Measurements from ENCODE around the gene SERAC1. TPM values are rescaled to one million over a fixed set of nuclear protein-coding genes. Genes with fewer than 3 reads are reported as not detected.
"Not testable (repeated sequence)": the region's sequence is repeated elsewhere in the genome, so short reads cannot be mapped to it uniquely, and the experiment has no call there.

Gene SERAC1
- total RNA-seq = 6.6 and 6.7 TPM in 2 replicates

GRCh38 chr6:158168040-158168289 is at the start of gene SERAC1:
Gene SERAC1 (minus strand): TSS chr6:158168262. CDS start chr6:158158363, 9,899 bp downstream.
- intact Hi-C loops (cut with micrococcal nuclease) = loop anchor here (1.0 to 10.0 kb wide), 16 partner anchors 39 to 1624 kb away; partner anchors contain the start of genes DYNLT1, MRPL18, SOD2 and TMEM242

GRCh38 chr6:158213925-158214674 is 46.0 kb upstream of the SERAC1 start:
- intact Hi-C loops (cut with micrococcal nuclease) = loop anchor here (1.0 to 2.0 kb wide), 6 partner anchors 173 to 477 kb away; no protein-coding TSS in a partner anchor

- intact Hi-C loops (cut with micrococcal nuclease) = no loop called here
Observed at GRCh38 chr6:158211273-158212055, 43.4 kb upstream of the SERAC1 start.

- intact Hi-C loops (cut with micrococcal nuclease) = loop anchor here (5.0 kb wide), 1 partner anchor 643 kb away; no protein-coding TSS in a partner anchor
Observed at GRCh38 chr6:158209582-158210333, 41.7 kb upstream of the SERAC1 start.

- intact Hi-C loops (cut with micrococcal nuclease) = loop anchor here (5.0 kb wide), 1 partner anchor 644 kb away; no protein-coding TSS in a partner anchor
Observed at GRCh38 chr6:158208226-158209030, 40.4 kb upstream of the SERAC1 start.

GRCh38 chr6:158207422-158207788 is 39.3 kb upstream of the SERAC1 start:
- intact Hi-C loops (cut with micrococcal nuclease) = loop anchor here (1.0 to 5.0 kb wide), 8 partner anchors 39 to 835 kb away; partner anchors contain the start of genes GTF2H5 and SERAC1

- intact Hi-C loops (cut with micrococcal nuclease) = loop anchor here (1.0 to 5.0 kb wide), 8 partner anchors 39 to 835 kb away; partner anchors contain the start of genes GTF2H5 and SERAC1
Observed at GRCh38 chr6:158206740-158207421, 38.8 kb upstream of the SERAC1 start.

GRCh38 chr6:158205169-158205944 is 37.3 kb upstream of the SERAC1 start:
- intact Hi-C loops (cut with micrococcal nuclease) = loop anchor here (5.0 kb wide), 1 partner anchor 647 kb away; no protein-coding TSS in a partner anchor

- intact Hi-C loops (cut with micrococcal nuclease) = no loop called here
Observed at GRCh38 chr6:158198461-158198860, 30.4 kb upstream of the SERAC1 start.

GRCh38 chr6:158194487-158195280 is 26.6 kb upstream of the SERAC1 start:
- intact Hi-C loops (cut with micrococcal nuclease) = no loop called here

GRCh38 chr6:158191761-158192160 is 23.7 kb upstream of the SERAC1 start:
- intact Hi-C loops (cut with micrococcal nuclease) = no loop called here

GRCh38 chr6:158191032-158191431 is 23.0 kb upstream of the SERAC1 start:
- intact Hi-C loops (cut with micrococcal nuclease) = no loop called here

- intact Hi-C loops (cut with micrococcal nuclease) = no loop called here
Observed at GRCh38 chr6:158188591-158188990, 20.5 kb upstream of the SERAC1 start.

- intact Hi-C loops (cut with micrococcal nuclease) = no loop called here
Observed at GRCh38 chr6:158185729-158186456, 17.8 kb upstream of the SERAC1 start.

- intact Hi-C loops (cut with micrococcal nuclease) = no loop called here
Observed at GRCh38 chr6:158184608-158185007, 16.5 kb upstream of the SERAC1 start.

GRCh38 chr6:158183174-158183972 is 15.3 kb upstream of the SERAC1 start:
- intact Hi-C loops (cut with micrococcal nuclease) = not testable (repeated sequence)

GRCh38 chr6:158177712-158178111 is 9.7 kb upstream of the SERAC1 start:
- intact Hi-C loops (cut with micrococcal nuclease) = not testable (repeated sequence)

Data from T-helper 1 cell treated with Interleukin-12 subunit alpha and Interleukin-12 subunit beta and Interleukin-4 antibody, amounts not matched to agents 30 ng/mL and 1 ng/mL, for 36 hours (primary cell).